ENCODE results near the gene CKS1B.

The CKS1B gene

GRCh38 chr1:154990276-154990675, 15.8 kb downstream of the CKS1B start:
- Histone ChIP-seq H3K4me3 (ENCODE audit: severe bottlenecking) (no peak overlapping the region), H3K27ac (ENCODE audit: poor library complexity, severe bottlenecking) (no peak overlapping the region), H3K9me3 (ENCODE audit: severe bottlenecking) (no peaks in the 10 kb centered on the region), H3K36me3 (ENCODE audit: low read depth) (peaks cover 52% of the 10 kb centered on the region), H3K4me1 (ENCODE audit: insufficient read depth, poor library complexity, severe bottlenecking) (no peaks in the 10 kb centered on the region), H3K27me3 (ENCODE audit: insufficient read depth, poor library complexity, severe bottlenecking) (no peaks in the 10 kb centered on the region)
- DNase-seq (ENCODE audit: low spot score): peak; percentile 57
- ATAC-seq (ENCODE audit: low read depth): no peak
- TF ChIP-seq CTCF (IDR thresholded peaks at IDR 0.05; ENCODE audit: poor library complexity, severe bottlenecking): no peak

GRCh38 chr1:154992721-154993571, 18.5 kb downstream of the CKS1B start:
- Histone ChIP-seq H3K27ac (ENCODE audit: poor library complexity, severe bottlenecking) (peak overlapping the region; percentile 13), H3K27me3 (ENCODE audit: insufficient read depth, poor library complexity, severe bottlenecking) (no peaks in the 10 kb centered on the region), H3K4me1 (ENCODE audit: insufficient read depth, poor library complexity, severe bottlenecking) (no peaks in the 10 kb centered on the region), H3K4me3 (ENCODE audit: severe bottlenecking) (no peak overlapping the region), H3K36me3 (ENCODE audit: low read depth) (peaks cover 31% of the 10 kb centered on the region), H3K9me3 (ENCODE audit: severe bottlenecking) (no peaks in the 10 kb centered on the region)
- DNase-seq (ENCODE audit: low spot score): peak; percentile 55
- peak; percentile 61 for ATAC-seq (ENCODE audit: low read depth)
- TF ChIP-seq CTCF (IDR thresholded peaks at IDR 0.05; ENCODE audit: poor library complexity, severe bottlenecking): peak; percentile 39

- no peaks in the 10 kb centered on the region for H3K9me3 ChIP-seq (ENCODE audit: severe bottlenecking)
- DNase-seq (ENCODE audit: low spot score) (peak; percentile 42), ATAC-seq (ENCODE audit: low read depth) (no peak; the same call in 2 of the 3 replicates)
- H3K4me1 ChIP-seq (ENCODE audit: insufficient read depth, poor library complexity, severe bottlenecking): no peaks in the 10 kb centered on the region
- H3K4me3 ChIP-seq (ENCODE audit: severe bottlenecking): no peak within 1 kb of the TSS
- H3K27me3 ChIP-seq (ENCODE audit: insufficient read depth, poor library complexity, severe bottlenecking): no peaks in the 10 kb centered on the region
- H3K27ac ChIP-seq (ENCODE audit: poor library complexity, severe bottlenecking): peak within 1 kb of the TSS; percentile 13
- no peak for TF ChIP-seq CTCF (IDR thresholded peaks at IDR 0.05; ENCODE audit: poor library complexity, severe bottlenecking)
- H3K36me3 ChIP-seq (ENCODE audit: low read depth): peaks cover 24% of the 10 kb centered on the region
Measured at GRCh38 chr1:154993572-154994268, 19.2 kb downstream of the CKS1B start, which contains the start of gene LENEP. Gene LENEP, plus strand, starts transcription at chr1:154993586. Its CDS starts 22 bp downstream, at chr1:154993608.

GRCh38 chr1:154994269-154994587, 19.7 kb downstream of the CKS1B start:
- no peak overlapping the region for H3K4me3 ChIP-seq (ENCODE audit: severe bottlenecking)
- H3K4me1 ChIP-seq (ENCODE audit: insufficient read depth, poor library complexity, severe bottlenecking): no peaks in the 10 kb centered on the region
- no peaks in the 10 kb centered on the region for H3K9me3 ChIP-seq (ENCODE audit: severe bottlenecking)
- peaks cover 19% of the 10 kb centered on the region for H3K36me3 ChIP-seq (ENCODE audit: low read depth)
- H3K27me3 ChIP-seq (ENCODE audit: insufficient read depth, poor library complexity, severe bottlenecking): no peaks in the 10 kb centered on the region
- DNase-seq (ENCODE audit: low spot score) (no peak), ATAC-seq (ENCODE audit: low read depth) (no peak)
- no peak for TF ChIP-seq CTCF (IDR thresholded peaks at IDR 0.05; ENCODE audit: poor library complexity, severe bottlenecking)
- peak overlapping the region; percentile 13 for H3K27ac ChIP-seq (ENCODE audit: poor library complexity, severe bottlenecking)

Data from RWPE2 (cell line).